Inferior parietal cortex (tissue), 1 donor: ENCODE results near the gene PIGU.
A peak's percentile ranks its signal among the peaks of the same experiment; 100 is the strongest.
"Not testable (repeated sequence)": the region's sequence is repeated elsewhere in the genome, so short reads cannot be mapped to it uniquely, and the experiment has no call there.

Source experiments
- DNase-seq: peaks from one replicate; pipeline ENCODE4 v3.0.0-alpha.2; 2016; ENCODE audit errors: extremely low spot score

The PIGU gene

GRCh38 chr20:34535301-34535840, 141.5 kb downstream of the PIGU start:
- DNase-seq = no peak

GRCh38 chr20:34534391-34535165, 142.3 kb downstream of the PIGU start:
- DNase-seq = no peak

DNA sequence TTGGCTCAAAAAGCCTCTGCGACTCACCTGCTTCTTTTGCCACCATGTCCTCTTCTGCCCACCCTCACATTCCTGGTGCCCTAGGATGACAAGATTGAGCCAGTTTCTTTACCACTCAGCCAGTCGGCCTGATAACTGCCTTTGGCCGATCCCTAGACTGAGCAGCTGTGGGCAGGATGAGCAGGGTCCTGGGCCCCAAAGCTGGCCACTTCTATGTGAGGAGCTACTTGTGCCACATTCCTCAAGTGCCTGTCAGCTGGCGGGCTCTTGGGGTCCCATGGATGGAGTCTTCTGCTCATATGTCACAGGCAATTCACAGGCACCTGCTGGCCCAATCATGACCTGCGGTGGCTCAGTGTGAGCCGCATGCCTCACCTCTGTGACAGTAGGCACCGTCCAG, 144.1 kb downstream of the PIGU start:
- DNase-seq = no peak

GRCh38 chr20:34532320-34532719, 144.6 kb downstream of the PIGU start:
- DNase-seq = no peak

DNA sequence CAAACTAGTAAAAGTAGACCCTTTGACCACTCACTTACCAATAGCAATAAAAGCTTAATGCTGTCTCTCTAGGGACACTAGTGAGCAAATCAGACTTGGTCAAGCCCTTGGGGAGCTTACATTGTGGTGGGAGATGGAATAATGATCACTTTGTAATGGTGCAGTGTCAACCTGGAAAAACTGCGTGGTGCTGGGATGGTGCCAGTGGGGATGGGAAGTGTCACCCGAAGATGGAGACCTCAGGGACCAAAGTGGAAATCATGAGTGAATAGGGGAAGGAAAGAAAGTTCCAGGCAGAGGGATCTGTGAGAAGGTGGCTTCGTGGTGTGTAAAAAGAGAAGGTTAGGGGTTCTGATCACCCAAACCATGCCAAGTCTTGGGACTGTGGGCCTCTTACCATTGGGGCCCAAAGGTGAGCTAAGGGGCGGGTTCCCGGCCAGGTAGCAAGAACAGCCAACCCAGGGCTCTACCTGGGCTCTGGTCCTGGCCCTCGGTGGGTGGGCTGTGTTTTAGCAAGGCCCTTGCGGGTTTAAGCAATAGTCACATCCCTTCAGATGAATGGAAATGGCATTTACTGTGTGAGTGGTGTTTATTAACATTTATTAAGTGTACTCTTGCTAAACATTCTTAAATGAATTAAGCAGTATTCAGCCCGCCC, 145.2 kb downstream of the PIGU start:
- no peak for DNase-seq

DNA sequence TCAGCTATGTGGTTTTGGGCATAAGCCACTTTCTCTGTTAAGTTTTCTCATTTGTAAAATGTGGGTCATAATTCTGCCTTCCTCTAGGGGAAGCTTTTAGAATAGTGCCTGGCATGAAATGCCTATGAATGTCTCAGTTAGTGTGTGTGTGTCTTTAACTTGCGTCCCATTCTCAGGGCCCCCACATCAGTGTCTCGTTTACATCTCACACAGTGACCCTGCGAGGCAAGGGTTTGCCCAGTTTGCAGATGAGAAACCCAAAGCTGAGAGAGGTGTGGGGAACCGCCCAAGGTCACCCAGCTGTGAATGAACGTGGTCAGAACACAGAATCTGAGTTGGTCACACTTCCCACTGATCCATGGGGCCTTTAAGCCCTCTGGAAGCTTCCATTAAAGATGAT, 146.6 kb downstream of the PIGU start:
- DNase-seq = no peak

- DNase-seq = no peak
Observed at GRCh38 chr20:34529742-34530141, 147.2 kb downstream of the PIGU start.

GRCh38 chr20:34528921-34529297, 148.0 kb downstream of the PIGU start:
- no peak for DNase-seq

DNA sequence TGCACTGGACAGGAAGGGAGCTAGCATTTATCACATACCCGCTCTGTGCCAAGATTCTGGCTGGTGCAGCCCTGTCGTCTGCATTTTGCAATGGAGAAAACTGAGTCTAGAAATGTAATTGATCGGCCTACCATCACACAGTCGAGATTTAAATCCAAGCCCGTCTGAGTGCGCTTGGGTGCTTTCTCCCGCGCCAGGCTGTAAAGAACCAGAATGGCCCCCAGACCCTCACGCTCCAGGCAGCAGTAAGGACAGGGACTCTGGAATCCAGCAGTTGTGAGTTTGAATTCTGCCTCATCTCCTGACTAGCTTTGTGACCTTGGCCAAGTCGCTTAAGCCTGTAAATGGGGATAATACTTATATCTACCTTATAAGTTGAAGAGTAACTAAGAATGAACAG, 149.9 kb downstream of the PIGU start:
- no peak for DNase-seq

DNA sequence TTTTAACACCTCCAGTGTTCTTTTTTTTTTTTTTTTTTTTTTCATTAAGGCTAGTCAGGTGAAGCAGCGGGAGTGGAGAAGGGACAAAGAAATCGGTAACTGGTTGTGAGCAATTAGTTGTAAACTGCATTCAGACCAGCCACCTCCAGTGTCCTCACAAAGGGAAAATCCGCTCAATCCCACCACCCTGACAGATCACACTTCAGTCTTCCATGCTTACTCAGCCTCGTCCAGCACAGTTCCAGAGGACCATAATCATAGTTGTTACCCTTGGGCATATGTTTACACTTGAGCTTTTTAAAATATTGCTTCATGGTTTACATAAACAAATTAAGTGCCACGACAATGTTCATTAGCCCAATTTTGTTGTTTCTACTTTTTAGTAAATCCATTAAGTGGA, 150.4 kb downstream of the PIGU start:
- no peak for DNase-seq

DNA sequence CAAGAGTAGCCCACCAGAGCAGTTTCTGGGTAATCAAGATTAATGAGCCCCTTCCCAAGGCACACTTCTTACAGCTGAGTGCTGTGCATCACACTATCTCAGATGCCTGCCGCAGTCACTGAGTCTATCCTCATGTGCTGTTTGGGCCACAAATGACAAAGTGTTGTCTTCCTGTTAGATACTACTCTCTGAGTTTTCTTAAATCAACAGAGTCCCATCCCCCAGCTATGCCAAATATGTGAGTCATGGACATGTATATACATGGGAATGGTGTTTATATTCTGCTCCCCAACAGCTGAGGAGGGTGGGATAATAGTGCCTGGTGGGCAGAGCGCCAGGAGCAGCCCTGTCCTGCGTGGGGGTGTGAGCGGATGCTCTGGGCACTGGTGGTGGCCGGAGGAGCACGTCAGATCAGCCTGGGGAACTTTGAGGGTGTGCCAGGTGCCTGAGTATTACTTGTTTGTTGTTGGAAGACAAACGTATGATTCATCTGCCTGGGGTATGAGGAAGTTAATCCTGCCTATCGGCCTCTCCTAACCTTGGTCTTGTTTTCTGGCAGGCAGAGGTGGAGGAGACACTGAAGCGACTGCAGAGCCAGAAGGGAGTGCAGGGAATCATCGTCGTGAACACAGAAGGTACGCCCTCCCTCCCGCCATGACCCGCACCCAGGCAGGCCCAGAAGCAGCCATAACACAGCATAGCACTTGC, 151.0 kb downstream of the PIGU start:
- DNase-seq = no peak

- no peak for DNase-seq
Observed at GRCh38 chr20:34525342-34525708, 151.6 kb downstream of the PIGU start.

DNA sequence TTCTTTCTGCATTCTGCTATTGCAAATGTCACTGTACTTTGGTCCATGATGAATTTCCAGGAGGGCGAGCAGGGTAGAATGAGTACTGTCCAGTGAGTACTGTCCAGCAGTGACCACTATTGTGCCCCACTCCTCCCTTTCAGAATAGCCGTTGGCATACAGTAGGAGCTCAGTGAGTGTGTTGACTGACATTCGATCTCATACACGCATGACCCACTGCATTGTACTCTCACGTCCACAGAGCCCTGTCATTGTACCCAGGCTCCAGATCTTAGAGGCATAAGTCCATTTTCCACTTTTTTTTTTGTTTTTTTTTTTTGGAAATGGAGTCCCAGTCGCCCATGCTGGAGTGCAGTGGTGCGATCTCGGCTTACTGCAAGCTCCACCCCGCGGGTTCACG, 152.5 kb downstream of the PIGU start:
- no peak for DNase-seq

DNA sequence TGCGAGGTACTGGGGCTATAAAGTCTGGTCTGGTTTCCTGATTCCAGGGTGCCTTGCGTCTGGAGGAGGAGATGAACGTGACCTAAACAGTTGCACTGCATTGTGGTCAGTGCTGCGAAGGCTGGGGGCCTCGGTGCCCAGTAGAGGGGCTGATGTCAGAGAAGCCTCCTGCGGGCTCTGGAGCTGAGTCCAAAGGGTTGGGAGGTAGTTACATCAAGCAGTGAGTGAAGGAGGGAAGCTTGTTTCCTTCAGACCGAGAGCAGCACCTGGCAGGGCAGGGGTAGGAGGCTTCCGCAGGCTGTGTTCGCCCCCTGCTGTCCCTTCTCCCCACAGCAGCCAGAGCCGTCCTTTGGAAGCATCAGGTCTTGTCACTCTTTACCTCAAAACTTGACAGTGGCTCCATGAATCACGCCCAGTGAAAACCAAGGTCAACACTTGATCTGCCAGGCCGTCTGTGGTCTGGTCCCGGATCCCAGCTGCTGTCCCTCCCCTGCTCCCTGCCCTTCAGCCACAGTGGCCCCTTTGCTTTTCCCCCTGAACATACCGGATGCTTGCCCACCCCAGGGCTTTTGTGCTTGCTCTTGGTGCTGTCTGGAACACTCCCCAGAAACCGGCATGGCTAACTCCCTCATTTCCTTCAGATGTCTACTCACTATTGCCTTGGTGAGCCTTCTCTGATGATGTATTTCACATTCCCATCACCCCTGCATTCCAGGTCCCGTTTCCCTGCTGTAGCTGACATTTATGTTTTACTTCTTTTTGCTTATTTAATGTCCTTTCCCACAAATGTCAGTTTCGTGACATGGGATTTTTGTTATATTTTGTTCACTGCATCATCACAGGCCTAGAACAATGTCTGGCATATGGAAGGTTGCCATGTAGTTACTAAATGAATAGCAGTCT, 153.7 kb downstream of the PIGU start:
- no peak for DNase-seq

DNA sequence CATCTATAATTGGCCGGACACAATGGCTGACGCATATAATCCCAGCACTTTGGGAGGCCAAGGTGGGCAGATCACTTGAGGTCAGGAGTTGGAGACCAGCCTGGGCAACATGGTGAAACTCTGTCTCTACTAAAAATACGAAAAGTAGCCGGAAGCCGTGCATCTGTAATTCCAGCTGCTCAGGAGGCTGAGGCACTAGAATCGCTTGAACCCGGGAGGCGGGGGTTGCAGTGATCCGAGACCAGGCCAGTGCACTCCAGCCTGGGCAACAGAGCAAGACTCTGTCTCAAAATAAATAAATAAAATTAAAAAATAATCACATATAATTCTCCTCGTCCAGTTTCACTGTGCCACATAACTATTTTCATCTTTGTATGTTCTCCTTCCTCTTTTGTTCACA, 157.1 kb downstream of the PIGU start:
- not testable (repeated sequence) for DNase-seq

GRCh38 chr20:34518863-34519262, 158.0 kb downstream of the PIGU start:
- DNase-seq = not testable (repeated sequence)

GRCh38 chr20:34517114-34517505, 159.8 kb downstream of the PIGU start:
- DNase-seq = no peak

DNA sequence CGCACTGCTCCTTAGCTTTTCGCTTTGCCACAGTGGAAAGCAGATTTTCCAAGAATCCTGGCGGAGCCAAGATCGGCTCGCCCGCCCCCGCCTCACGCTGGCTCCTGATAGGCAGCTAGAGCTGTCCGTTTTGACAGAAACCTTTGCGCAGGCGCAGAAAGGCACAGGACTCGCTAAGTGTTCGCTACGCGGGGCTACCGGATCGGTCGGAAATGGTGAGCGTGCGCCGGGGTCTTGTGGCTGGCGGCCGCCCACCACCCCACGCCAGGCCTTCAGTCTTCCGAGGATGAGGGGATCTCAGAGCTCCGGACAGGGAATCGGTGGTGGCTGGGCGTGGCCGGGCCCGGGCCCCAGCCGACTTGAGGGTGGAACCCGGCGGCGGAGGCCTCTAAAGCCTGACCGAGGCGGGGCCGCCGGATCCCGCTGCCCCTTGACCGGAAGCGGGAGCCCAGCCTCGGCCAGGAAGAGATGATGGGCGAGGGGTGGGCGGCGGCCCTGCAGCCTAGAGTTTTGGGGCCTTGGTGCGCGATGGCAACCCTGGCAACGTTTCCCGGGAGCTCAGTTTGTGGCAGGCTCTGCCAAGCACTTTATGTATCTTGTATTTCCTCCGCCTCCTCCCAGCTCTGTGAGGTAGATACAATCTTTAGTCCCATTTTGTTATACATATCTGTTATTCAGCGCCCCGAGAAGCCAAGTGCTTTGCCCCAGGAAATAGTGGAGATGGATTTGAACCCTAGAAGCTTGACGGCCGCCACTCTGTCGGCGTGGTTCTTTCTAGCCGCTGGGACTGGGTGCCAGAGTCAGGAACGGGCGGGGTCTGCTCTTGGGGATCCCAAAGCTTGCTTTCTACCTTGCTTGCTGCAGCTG, 160.4 kb downstream of the PIGU start, which contains the start of gene DYNLRB1:
DYNLRB1 (plus strand) TSS at position 176 of the 867 bp plus-strand sequence; CDS start at position 213, 37 bp downstream.
- DNase-seq = peak; percentile 99

GRCh38 chr20:34515484-34516246, 161.2 kb downstream of the PIGU start:
- DNase-seq = no peak
